Progenitor cell of endocrine pancreas (in vitro differentiated cells): ENCODE measurements around the gene NAB2. TPM values are rescaled to one million over a fixed set of nuclear protein-coding genes. Genes with fewer than 3 reads are reported as not detected.

ENCODE experiments used
- DNase-seq: peaks from one replicate; pipeline ENCODE4 v3.0.0; 2021; ENCODE audit warnings: low spot score; ENCODE audit not compliant: unreplicated experiment
- H3K27ac Mint-ChIP-seq: 2 replicates; pipeline ENCODE4 v1.8.0; 2021; ENCODE audit warnings: mild to moderate bottlenecking, moderate library complexity, mixed read lengths
- H3K27me3 Mint-ChIP-seq: 2 replicates; pipeline ENCODE4 v1.8.0; 2021; ENCODE audit warnings: mixed read lengths
- H3K36me3 Mint-ChIP-seq: 2 replicates; pipeline ENCODE4 v1.8.0; 2022; ENCODE audit warnings: mixed read lengths; ENCODE audit not compliant: insufficient read depth
- H3K4me1 Mint-ChIP-seq: 2 replicates; pipeline ENCODE4 v1.8.0; 2021; ENCODE audit warnings: low read depth, mixed read lengths
- H3K4me3 Mint-ChIP-seq: 2 replicates; pipeline ENCODE4 v1.8.0; 2021; ENCODE audit warnings: low read depth, mild to moderate bottlenecking, moderate library complexity, mixed read lengths
- H3K9me3 Mint-ChIP-seq: 2 replicates; pipeline ENCODE4 v1.8.0; 2021; ENCODE audit warnings: low read depth, mixed read lengths
- CTCF ChIP-seq: fragments of 200-600 bp; sonication (generic); IDR thresholded peaks from one replicate; pipeline ENCODE4 v1.5.0; 2021; ENCODE audit warnings: antibody characterized with exemption, mild to moderate bottlenecking; ENCODE audit not compliant: unreplicated experiment
- total RNA-seq: library from RNA; stranded (reverse); gene quantifications from 2 replicates; pipeline ENCODE4 v1.2.1, GENCODE V29; 2021

Gene NAB2
- total RNA-seq, 1 donor from 2014 or later, result 13.8 TPM

- H3K4me1 Mint-ChIP-seq, result peaks cover 33% of the 10 kb centered on the region
- no peaks in the 10 kb centered on the region for H3K27me3 Mint-ChIP-seq
- peak overlapping the region; percentile 92 for H3K27ac Mint-ChIP-seq
- H3K4me3 Mint-ChIP-seq, result peak overlapping the region; percentile 86
- DNase-seq, result no peak
- no peak for TF ChIP-seq CTCF
- H3K36me3 Mint-ChIP-seq, result peaks cover 2% of the 10 kb centered on the region
- H3K9me3 Mint-ChIP-seq, result no peaks in the 10 kb centered on the region
Observed at GRCh38 chr12:57085999-57086492, 2.9 kb upstream of the NAB2 start.

GRCh38 chr12:57086493-57087009, 2.4 kb upstream of the NAB2 start:
- TF ChIP-seq CTCF, result peak; percentile 54
- Mint-ChIP-seq H3K4me1 (peaks cover 33% of the 10 kb centered on the region), H3K9me3 (no peaks in the 10 kb centered on the region), H3K27me3 (no peaks in the 10 kb centered on the region), H3K36me3 (peaks cover 2% of the 10 kb centered on the region), H3K4me3 (peak overlapping the region; percentile 86), H3K27ac (peak overlapping the region; percentile 92)
- no peak for DNase-seq

GRCh38 chr12:57087010-57087690, 1.8 kb upstream of the NAB2 start:
- H3K36me3 Mint-ChIP-seq, result peaks cover 2% of the 10 kb centered on the region
- no peak for TF ChIP-seq CTCF
- H3K4me3 Mint-ChIP-seq, result peak overlapping the region; percentile 86
- H3K9me3 Mint-ChIP-seq, result no peaks in the 10 kb centered on the region
- H3K27me3 Mint-ChIP-seq, result no peaks in the 10 kb centered on the region
- H3K27ac Mint-ChIP-seq, result peak overlapping the region; percentile 98
- peak; percentile 37 for DNase-seq
- H3K4me1 Mint-ChIP-seq, result peaks cover 33% of the 10 kb centered on the region

GRCh38 chr12:57087691-57088353, 1.1 kb upstream of the NAB2 start:
- H3K36me3 Mint-ChIP-seq, result peaks cover 5% of the 10 kb centered on the region
- TF ChIP-seq CTCF, result no peak
- peaks cover 33% of the 10 kb centered on the region for H3K4me1 Mint-ChIP-seq
- H3K27me3 Mint-ChIP-seq, result no peaks in the 10 kb centered on the region
- peak; percentile 57 for DNase-seq
- no peaks in the 10 kb centered on the region for H3K9me3 Mint-ChIP-seq
- peak overlapping the region; percentile 98 for H3K27ac Mint-ChIP-seq
- peak overlapping the region; percentile 83 for H3K4me3 Mint-ChIP-seq
